GM15510 (cell line): ENCODE results near the gene MPZ.
A peak's percentile ranks its signal among the peaks of the same experiment; 100 is the strongest.

Experiments
- POLR2A ChIP-seq: IDR thresholded peaks from 3 replicates; pipeline ENCODE4 v1.6.1; 2011; ENCODE audit warnings: borderline replicate concordance; ENCODE audit not compliant: insufficient read length; ENCODE audit errors: extremely low read depth

The MPZ gene

GRCh38 chr1:161307230-161307768, 2.5 kb downstream of the MPZ start:
- no peak for TF ChIP-seq POLR2A

DNA sequence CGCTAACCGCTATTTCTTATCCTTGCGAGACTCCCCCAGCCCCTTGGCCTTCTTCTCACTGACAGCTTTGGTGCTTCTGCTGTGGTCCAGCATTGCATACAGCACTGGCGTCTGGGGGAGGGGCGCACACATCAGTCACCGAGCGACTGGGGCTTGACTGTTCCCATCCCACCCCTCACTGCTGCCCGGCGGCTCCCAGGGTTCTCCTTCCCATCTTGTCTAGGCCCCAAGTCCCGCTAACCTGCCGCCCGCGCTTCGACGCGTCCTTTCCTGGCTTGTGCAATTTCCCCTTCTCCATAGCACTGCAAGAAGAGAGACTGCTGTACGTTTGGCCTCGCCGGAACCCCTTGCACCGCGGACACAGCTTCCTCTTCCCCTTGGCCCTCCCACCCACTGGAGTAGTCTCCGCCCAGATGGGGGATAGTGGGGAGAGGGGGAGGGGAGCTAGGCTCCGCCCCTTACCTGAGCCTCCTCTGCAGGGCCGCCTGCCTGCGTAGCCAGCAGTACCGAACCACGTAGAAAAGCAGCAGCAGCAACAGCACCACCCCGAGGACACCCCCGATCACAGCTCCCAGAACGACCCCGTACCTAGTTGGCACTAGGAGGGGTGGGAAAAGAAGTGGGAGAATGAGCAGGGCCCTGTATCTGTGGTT, 3.8 kb downstream of the MPZ start:
- TF ChIP-seq POLR2A, result peak; percentile 66

DNA sequence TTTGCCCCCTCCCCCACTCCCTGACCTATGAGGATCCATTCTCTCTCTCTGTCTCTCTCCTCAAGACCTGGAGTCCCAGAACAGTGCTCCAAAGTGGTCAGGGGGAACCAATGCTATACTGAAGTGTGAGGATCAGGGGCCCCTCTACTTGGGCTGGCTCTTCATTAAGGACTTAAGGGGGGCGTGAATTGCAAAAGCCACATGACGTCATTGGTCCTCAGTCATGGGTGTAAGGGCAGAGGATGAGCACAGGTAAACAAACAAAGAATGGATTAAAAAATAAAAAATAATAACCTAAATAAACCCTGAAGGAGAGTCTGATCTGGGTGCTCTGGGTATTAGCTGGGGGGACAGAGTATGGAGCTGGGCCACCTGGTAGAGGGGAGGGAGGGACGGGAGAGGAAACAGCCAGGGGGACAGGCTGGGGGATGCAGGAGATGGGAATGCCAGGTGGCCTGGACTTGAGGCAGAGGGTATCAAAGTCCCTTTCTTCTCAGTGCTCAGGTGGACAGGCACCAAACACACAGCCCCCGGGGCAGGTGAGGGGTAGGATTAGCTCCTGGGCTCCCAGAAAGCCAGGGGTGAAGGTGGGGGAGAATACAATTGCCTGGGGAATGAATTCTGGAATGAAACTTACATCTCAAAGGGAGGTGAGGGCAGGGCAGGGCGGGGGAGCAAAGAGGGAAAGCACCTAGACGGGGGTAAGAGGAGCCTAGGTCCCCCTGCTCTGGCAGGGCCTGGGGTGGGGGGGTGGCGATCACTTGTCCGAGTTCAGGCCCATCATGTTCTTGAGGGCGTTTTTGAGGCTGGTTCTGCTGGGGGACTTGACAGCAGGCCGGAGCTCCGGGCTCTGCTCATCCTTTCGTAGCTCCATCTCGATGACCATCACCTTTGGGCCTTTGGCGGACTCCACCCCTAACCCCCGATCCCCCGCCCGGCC, 4.6 kb downstream of the MPZ start:
- no peak for TF ChIP-seq POLR2A

DNA sequence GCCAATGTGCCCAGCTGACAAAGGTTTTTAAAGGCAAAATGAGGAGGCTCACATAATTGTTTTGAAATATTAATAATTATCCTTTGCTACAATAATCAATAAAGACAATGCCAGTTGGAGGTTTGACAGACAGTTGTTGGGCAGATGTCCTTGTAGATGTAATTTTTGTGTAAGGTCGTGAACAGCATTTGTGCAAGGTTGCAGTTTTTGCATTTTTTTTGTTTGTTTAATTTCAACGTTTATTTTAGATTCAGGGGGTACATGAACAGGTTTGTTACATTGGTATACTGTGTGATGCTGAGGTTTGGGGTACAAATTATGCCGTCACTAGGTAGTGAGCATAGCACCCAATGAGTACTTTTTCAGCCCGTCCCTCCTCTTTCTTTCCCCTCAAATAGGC, 9.3 kb downstream of the MPZ start:
- TF ChIP-seq POLR2A, result no peak

DNA sequence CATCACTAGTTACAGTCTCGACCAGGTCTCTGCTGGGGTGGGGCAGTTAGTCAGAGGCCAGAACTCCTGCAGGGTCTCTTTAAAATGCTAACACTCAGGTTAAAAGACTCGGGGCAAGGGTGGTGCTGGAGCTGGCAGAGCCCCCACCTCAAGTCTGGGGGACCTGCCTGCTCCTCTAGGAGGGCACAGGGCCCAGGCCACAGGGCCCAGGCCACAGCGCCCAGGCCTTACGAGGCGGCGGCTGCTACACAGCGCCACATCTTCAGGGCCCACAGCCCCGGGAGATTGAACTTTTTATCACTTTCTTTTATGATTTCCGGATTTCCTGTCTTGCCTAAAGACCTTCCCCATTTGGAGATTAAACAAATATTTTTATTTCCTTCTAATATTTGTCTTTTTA, 10.4 kb downstream of the MPZ start:
- TF ChIP-seq POLR2A, result no peak

- TF ChIP-seq POLR2A, result no peak
These were observed 11.7 kb downstream of the MPZ start for GRCh38 chr1:161298116-161298515.

DNA sequence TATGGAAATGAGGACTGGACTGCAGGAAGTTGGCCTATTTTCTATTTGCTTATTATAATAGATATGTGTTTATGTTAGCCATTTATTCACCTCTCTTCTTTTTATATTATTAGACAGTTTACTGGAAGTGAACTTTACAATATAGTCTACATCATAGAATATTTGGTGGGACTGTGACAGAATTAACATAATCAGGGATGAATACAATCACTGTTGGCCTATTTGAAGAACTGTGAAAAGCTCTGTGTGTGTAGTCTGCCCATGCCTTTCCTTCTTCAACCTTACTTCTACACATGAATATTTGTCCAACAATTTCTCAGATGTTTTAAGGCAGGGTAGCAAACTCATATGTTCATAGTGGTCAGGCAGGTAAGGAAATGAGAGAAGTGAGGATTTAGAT, 12.4 kb downstream of the MPZ start:
- no peak for TF ChIP-seq POLR2A

DNA sequence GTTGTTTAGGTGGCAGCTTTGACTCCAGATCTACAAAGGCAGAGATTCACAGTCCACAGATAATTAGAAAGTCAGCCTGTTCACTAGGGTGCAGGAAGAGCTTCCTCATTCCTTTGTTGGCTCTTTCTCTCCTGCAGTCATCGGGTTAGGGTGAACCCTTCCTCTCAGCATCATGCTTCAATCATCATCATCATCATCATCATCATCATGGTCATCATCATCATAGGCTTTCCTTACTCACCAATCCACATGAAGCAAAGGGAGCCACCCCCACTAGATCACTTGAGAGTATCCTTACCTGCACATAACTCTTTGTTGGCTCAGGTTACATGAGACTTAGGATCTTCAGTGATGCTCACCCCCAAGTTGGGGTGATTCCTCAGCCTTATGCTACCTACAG, 19.0 kb downstream of the MPZ start:
- TF ChIP-seq POLR2A, result no peak

GRCh38 chr1:161287482-161288054, 22.2 kb downstream of the MPZ start:
- no peak for TF ChIP-seq POLR2A

DNA sequence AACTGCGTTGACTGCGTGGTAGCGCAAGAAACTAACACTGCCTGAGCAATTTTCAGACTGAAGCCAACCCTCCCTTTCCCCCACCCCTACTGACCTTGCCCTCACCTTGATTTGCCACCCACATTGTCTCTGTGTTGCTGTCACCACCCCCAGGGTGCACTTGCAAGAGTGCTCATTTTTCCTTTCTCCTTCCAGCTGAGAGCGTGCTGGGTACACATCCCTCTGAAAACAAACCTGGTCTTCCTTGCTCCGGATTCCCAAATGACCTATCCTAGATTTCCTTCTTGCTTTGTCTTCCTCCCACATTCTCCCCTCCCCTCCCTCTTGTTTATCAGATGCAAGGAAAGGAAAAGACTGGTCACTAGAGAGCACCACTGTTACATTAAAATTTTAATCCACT, 24.2 kb downstream of the MPZ start:
- no peak for TF ChIP-seq POLR2A

DNA sequence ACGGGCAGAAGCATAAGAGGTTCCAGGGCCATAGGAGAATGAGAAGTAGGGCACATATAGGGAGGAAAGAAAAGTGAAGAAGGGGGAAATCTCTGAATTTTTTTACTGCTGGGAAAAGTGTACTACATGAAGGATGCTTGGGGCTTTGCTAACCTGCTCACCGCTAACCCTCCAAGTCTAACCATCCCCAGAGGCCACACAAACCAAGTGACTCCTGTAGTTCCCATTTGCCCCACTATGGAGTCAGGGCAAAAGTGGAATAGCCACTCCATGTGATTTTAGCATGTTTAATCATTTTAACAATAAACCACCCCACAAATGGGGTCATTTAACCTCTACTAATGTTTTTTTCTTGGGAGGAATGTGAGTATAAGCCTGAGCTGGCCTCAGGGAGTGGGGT, 24.7 kb downstream of the MPZ start:
- TF ChIP-seq POLR2A, result no peak

DNA sequence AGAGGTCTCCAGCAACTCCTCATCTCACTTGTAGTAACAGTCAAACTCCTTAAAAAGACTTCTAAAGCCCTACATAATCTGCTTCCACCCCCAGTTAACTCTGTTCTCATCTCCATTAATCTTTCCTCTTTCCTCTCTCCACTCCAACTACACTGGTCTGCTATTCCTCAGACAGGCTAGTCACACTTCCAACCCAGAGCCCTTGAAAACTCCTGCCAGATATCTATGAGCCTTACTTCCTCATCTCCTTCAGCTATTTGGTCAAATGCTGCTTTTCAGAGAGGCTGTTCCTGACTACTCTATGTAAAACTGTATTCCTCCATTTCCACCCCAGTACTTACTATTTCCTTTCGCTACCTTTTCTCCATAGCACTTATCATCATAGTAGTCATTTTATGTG, 26.8 kb downstream of the MPZ start:
- TF ChIP-seq POLR2A, result no peak

- no peak for TF ChIP-seq POLR2A
These were observed 34.9 kb downstream of the MPZ start for GRCh38 chr1:161274874-161275273.

DNA sequence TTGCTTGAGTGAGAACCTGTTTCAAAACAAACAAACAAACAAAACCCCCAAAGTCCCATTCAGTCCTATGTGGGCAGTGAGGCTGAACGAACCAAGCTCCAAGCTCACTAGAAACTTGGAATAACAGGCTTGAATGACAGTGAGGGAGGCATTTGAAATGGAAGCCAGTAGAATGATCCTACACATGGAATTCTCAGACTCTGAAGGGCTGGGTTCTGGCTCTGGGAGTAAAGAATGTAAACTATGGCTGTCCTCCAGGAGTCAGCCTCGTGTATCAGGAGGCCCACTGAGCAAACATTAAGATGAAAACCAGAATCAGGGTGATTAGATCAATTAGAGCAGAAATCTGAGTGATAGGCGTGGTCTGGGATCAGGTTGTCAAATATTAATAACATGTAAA, 36.4 kb downstream of the MPZ start:
- TF ChIP-seq POLR2A, result no peak

- TF ChIP-seq POLR2A, result no peak
These were observed 42.4 kb downstream of the MPZ start for GRCh38 chr1:161267321-161267720.

- no peak for TF ChIP-seq POLR2A
These were observed 42.9 kb downstream of the MPZ start for GRCh38 chr1:161266836-161267235.

DNA sequence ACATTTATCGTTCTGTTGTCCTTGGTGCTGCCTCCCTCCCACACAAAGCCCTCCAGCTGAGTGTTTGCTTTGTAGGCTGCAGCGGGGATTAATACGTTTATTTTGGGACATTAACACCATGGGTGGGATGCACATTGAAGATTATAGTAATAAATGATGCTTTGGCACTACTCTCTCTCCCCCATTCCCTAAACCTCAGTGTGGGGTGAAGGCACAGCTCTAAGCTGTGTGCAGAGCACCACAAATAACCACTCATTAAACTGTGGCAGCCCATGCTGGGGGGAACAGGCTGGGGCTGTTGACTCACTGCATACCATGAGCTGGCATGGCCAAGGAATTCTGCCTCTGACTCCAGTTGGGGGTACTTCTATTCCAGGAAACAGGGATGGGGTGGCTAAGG, 43.6 kb downstream of the MPZ start:
- no peak for TF ChIP-seq POLR2A

DNA sequence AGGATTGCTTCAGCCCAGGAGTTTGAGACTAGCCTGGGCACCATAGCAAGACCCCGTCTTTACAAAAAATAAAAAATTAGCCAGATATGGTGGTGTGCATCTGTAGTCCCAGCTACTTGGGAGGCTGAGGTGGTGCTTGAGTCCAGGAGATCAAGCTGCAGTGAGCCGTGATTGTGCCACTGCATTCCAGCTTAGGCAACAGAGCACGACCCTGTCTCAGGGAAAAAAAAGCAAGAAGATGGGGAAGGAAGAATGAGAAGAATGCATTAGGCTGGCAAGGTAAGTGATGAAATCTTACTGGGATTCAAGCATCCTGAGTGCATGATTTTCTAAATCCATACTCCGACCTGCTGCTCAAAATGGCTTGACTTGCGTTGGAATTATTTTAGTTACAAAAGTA, 44.5 kb downstream of the MPZ start:
- TF ChIP-seq POLR2A, result no peak
